Activated effector memory CD4-positive, alpha-beta T cell treated with Interleukin-2 at 50 U/mL for 16 hours (primary cell): ENCODE data around the gene CLBA1.
A peak's percentile ranks its signal among the peaks of the same experiment; 100 is the strongest.

Experiments used
- DNase-seq: peaks from one replicate; pipeline ENCODE4 v3.0.0-alpha.2; 2020

CLBA1 gene

DNA sequence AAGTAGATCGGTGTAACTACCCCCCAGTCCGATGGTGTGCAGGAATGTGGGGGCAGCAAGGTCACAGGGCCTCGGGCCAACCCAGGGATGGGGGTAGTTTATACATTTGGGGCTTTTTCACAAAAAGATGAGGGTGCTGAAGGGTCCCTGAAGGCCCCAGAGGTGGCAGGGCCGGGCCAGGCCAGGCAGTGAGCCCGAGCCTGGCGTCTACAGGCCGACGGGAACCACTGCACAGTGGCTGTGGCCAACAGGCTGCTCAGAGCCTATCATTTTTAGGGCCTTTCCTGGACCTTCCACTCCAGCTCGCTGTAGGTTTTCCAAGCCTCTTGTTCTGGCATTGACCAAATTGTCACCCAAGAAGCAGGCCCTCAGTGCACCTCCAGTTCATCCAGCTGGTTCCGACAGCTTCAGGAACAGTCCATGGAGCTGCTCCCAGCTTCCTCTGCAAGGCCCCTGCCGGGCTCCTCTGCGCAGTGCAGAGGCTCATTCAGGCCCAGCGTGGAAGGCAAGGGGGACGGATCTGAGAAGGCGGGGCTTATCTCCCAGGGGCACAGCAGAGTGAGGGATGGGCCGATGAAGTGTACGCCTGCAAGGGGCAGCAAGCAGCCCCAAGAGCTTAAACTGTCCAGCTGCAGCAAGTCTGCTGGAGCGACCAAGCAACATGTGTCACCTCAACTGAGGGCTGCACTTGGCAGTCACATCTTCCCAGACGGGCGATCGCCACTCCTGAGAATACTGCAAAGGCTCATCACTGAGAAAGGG is 21.4 kb downstream of the CLBA1 start:
- no peak for DNase-seq

DNA sequence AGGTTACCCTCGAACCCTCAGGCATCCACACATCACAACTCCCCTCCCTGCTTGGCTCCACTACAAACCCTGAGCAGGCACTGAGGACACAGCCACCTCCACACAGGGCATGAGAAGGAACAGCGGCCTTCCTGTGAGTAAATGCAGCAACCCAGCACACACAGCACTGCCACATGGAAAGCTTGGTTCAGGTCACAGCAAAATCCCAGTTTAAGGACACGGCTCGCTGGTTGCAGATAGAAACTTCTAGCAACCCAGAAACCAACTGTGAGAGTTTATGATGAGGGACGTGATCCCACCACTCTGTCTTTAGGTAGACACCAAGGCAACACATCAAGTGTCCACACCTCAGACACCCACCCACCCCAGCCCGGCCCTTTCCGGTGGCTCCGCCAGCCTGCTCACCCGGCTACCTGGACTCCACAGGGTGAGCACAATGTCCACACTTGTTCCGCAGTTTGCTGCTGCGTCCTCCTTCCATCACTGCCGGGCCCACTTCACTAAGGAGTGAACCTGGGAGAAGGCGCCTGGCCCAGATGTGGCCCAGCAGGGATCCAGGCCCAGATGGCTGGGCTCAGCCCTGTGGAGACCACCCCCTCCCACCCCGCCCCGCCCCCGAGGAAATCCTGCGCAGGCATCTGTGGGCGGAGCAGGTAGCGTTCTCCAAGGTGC is 22.1 kb downstream of the CLBA1 start:
- DNase-seq = no peak

DNA sequence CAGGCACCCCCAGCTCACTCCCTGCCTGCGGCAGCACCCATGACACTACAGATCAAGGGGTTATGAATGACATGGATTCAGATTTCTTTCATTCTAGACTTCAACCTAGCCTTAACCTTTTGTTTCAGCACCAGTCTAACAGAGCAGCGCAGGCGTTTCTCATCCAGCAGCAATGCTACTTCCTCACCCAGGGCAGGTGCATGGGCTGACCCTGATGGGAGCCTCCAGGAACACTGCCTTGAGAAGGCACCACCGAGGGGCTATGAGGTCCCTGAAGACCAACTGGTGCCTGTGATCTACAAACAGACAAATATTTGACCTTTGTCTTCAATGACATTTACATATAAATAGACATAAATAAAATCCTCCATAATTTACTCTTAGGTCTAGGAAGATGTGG is 24.5 kb downstream of the CLBA1 start:
- DNase-seq = no peak

DNA sequence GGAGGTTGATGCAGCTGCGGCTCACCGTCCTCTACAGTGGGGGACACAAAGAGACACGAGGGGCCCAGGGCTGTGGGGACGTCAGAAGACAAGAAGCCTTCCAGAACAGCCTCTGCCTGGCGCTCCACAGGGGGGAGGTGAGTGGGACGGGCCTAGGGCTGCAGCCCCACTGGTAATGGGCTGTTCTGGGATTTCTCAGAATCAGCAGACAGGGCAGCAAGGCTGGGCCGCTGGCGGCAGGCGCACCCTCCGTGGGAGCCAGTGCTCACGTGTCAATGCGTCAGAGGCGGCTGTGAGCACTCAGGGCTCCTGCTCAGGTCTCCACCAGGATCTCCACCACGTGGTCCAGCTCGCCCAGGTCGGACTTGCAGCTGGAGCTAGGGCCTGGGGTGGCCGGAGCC is 25.3 kb downstream of the CLBA1 start:
- DNase-seq = no peak

DNA sequence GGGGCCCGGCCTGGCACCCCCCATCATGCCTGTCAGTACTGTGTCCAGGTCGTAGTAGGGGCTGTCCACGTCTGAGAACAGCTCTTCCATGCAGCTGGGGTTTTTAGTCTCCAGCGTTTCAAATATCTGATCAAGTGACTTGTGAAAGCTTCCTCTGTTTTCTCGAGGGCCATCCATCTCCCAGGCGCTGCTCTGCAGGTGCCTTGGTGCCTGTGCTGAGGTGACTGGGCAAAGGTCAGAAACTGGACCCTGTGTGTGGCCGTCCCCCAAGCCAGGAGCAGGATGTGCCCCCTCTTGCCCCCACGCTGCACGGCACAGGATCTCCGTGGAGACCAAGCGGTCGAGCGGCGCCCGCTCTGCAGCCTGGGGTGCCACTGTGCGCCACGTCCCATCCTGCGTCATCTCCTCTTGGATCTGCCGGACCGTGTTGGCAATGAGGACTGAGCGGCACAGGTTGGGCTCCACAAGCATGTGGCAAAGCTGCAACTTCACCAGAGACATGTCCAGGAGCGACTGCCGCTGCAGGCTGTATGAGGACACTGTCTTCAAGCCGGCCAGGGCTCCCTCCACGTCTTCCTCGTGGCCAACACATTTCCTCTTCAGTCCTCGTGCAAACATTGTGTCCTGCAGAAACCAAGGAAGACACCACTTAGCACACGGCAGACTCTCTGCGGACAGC is 25.9 kb downstream of the CLBA1 start:
- no peak for DNase-seq

DNA sequence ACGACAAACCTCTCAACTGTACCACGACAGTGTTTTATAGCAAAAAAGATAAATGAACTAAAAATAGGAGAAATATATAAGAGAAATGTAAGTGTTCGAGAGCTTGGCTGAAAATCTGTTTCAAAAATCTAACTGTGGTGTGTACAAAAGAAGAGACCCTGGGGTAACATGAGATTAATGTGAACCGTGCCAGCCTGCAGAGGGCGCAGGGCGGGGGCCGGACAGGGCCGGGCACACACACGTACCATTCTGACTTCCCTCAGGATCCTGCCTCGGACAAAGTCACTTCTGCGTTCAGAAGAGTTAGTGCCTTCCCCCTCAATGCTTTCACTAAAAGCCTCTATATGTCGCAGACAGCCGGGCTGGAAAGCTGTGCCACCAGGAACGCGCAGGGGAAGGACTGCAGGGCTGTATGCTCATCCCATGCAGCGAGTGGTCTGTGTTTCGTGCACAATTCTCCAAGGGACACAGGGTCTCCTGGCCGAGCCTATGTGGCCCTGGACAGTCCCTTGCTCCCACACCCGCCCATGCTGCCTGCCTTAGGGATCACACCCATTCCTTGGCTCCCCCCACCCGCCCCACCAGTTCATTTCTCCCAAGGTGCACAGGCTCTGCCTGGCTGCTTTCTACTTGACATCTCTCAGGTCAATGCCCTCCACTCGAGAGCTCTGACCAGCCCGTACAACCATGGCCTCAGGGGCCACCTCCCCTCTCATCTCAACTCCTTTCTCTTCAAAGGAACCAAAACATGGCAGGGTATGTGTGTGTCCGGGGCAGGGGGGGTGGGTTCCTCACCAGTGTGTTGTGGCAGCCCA is 26.8 kb downstream of the CLBA1 start:
- no peak for DNase-seq

DNA sequence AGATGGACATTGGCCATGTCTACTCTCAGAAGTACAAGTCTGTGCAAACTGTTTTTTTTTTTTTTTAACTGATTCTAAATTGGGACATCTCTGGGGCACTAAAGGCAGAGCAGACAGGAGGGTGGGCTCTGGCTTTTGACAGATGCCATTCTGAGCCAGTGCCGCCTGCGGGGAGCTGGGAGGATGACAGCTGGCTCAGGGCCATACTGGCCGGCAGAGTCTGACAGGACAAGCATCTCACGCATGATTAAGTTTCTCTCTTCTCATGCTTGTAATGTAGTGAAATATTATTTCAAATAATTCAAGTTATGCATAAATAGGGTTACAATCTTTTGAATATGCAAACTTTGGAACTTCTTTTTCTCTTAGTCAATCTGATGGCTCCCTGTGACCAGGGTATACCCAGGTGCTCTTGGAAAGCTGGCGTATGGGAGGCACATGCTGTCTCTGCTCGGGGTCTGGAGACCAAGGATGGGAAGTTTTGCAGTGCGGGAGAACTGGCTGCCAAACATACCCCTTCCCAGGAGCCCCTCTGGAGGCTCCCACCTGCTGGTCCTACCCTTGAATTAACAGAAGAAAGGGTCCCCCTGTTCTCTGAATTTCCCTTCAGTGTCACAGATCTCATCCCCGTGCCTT is 27.7 kb downstream of the CLBA1 start:
- DNase-seq = no peak

DNA sequence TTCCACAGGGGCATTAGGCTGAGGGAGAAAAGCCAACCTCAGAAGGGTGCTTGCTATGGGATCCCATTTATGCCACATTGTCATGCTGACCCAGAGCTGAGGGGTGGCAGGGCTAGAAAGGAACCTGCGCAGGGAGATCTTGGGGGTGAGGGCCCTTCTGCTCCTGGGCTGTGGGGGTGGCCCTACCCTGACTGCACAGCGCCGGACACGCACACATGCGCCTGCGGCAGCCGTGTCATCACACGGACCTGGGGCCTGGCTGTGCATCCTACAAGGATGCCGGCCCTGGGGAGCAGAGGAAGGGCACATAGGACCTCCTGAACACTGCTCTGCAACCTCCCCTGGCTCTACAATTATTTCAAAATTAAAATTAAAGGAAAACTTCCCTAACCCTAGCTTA is 28.4 kb downstream of the CLBA1 start:
- no peak for DNase-seq

DNA sequence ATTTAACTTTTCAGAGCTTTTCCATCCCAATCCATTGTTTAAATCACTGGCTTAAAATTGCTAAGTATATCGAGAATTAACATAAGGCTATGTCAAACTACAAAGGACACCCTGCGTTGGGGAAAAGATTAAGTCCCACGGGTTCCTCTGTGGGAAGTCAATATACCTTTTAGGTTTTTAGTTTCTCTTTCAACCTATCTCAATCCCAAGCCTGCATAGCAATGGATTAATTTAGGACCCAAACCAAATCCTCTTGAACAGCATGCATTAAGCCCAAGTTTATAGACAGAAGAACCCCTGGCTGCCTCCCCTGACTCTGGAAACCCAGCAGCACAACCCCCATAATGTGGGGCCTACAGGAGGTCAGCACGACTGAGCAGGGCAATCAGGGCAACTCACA is 29.0 kb downstream of the CLBA1 start:
- DNase-seq = no peak

DNA sequence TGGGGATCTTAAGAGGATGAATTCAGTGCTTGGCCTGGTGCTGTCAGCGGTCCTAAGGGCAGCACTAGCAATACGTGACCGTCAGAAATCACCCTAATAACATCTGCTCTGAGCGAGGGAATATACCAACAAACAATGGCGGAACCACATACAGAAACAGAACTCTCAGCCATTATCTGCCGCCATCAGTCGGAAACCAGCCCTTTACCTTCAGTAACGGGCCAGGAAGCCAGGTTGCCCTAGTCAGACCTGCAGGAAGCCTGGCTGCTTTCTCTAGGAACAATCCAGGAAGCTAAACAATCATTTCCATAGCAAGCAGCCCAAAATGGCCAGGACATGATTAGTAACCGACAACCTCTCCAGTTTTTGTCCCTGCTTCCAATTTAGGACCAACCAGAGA is 29.7 kb downstream of the CLBA1 start:
- DNase-seq = no peak

DNA sequence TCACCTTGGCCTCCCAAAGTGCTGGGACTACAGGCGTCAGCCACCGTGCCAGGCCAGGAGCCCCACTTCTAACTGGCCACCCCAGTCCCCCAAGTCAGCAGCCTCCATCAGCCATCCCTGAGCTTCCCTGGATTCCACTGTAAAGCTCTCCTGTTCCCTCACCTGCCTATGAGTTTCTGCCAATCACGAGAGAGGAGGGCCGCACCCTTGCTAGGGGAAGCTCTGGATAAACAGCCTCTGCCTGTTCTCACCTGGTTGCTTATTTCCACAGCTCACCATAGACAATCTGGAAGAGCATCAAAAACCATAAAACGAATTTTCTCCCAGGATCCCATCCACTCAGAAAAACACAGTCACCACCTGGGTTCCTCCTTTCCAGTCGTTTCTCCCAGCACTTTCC is 30.3 kb downstream of the CLBA1 start:
- DNase-seq = no peak

DNA sequence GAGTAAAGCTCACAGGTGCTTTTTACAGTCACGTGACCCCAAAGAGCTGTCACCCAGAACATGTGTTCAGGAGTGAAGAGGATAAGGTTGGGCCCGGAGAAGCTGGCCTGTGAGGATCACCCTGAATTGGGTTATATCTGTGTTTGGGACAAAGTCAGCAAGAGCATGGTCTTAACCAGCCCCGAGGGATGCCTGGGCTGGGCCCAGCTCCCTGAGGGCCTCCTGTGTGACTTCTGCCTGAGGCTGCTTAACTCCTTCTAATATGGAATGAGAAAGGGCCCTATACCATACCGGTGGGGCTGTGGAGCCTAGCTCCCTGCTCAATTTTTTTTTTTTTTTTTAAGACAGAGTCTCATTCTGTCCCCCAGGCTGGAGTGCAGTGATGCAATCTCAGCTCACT is 32.8 kb downstream of the CLBA1 start:
- no peak for DNase-seq

DNA sequence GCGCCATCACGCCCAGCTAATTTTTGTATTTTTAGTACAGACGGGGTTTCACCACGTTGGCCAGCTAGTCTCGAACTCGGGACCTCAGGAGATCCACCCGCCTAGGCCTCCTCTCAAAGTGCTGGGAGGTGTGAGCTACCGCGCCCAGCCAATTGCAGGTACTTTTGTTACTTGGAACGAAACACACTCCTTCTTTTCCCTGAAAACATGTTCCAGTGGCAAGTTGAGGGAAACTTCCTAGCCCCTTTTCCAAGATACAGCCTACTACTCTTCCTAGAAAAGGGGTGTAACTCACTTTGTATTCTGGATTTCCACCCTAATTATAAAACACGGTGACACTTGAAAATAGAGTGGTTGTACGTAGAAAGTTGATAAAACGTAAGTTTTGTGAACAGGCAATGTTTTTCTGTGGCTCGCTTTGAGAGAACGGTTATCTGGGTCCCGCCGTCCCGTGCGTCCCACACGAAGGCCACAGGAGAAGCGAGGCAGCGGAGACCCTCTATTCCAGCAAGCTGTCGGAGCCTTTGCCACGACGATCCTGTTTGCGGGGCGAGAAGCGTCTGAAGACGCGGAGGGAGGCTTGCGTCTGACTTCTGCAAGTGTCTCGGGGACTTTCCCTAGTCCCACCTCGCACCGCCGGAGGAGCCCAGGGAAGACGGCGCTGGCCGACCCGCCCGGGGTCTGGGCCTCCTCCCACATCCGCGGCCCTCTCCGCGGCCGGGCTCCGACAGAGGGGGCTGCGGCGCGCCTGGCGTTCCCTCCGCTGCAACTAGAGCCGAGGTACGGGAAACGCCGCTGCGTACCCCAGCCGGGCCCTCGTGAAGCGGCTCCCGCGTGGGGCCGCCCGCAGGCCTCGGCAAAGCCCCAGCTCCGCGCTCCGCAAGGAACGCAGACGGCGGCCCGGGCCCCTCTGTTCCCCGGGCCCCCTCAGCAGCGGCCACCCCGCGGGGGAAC is 34.5 kb downstream of the CLBA1 start:
- peak; percentile 52 for DNase-seq

DNA sequence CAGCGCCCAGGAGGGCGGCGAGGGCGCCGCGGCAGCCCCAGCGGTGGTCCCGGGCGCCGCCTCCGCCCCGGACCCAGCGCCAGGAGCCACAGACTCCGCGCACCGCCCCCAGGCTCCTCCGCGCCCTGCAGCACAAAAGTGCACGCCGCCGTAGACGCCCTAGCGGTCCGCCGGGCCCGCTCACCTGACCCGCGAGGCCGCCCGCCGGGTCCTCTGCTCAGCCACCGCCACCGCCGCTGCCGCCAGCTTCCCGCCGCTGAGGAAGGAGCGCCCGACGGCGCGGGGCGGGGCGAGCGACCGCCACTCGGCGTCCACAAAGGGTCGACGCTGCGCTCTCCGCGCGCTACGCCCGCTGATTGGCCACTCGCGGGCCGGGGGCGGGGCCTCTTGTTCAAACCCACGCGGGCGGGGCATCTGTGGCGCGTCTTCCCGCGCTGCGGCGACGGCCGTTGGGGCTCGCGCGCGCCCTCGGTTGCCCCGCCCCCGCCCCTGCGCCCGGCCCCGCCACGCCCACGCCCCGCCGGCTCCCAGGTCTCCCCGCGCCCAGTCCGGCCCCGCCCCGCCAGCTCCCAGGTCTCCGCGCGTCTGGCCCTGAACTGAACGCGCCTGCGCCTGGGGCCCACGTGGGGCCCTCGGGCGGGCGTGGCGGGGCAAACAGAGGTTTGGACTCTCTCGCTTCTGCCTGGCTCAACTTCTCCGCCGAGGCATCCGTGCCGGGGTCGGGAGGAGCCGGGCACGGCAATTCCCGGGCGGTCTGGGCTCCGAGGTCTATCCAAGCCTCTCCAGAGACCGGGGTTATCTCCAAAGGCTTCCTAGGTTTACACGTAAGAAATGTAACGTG is 35.4 kb downstream of the CLBA1 start, which contains the start of gene CDCA4:
Gene CDCA4, minus strand, starts transcription at position 269 of the 841 bp plus-strand sequence. CDS start 9,154 bp downstream, outside the sequence.
- peak; percentile 99 for DNase-seq

DNA sequence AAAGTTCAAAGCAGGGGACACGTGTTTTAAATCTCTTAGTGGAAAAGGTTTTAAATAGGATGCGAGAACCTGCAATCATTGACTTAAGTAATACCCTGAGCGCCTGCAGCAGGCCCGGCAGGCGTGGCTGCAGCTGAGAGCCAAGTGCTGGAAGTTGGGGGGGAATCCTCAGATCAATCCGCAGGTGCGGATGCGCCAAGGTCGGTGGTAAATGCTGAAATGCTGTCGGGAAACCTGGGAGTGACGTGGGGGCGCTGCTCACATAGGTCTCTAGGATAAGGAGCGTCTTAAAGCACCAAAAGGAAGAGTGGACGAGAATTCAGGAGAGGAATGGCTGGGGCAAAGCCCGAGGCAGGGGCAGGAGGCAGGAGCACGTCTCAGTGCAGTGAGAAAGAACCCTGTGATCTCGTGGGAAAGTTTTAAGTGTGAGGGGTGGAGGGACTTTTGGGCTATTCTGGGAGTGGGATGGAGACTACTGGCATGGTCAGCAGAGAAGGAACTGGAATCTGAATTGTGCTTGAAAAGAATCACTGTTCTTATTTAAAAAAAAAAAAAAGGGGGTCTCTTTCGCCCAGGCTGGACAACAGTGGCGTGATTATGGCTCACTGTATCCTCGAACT is 36.2 kb downstream of the CLBA1 start:
- DNase-seq = no peak

DNA sequence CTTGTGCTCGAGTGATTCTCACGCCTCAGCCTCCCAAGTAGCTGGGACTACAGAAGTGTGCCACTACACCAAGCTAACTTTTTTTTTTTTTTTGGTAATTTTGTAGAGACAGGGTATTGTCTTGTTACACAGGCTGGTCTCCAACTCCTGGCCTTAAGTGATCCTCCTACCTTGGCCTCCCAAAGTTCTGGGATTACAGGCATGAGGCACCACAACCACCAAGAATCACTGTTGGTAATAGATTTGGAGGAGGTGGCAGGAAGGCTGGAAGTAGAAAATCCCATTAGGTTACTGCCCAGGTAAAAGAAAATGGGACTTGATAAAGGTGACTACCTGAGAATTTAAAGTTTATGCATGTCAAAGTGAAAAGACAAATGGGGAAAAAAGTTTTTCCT is 36.7 kb downstream of the CLBA1 start:
- no peak for DNase-seq

DNA sequence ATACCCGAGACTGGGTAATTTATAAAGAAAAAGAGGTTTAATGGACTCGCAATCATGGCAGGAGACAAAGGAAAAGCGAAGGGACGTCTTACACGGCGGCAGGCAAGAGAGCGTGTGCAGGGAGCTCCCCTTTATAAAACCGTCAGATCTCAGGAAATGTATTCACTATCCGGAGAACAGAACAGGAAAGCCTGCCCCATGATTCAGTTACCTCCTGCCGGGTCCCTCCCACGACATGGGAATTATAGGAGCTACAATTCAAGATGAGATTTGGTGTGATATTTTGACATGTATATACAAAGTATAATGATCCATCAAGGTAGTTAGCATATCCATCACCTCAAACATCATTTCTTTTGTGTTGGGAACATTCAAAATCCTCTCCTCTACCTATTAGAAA is 37.6 kb downstream of the CLBA1 start:
- DNase-seq = no peak

DNA sequence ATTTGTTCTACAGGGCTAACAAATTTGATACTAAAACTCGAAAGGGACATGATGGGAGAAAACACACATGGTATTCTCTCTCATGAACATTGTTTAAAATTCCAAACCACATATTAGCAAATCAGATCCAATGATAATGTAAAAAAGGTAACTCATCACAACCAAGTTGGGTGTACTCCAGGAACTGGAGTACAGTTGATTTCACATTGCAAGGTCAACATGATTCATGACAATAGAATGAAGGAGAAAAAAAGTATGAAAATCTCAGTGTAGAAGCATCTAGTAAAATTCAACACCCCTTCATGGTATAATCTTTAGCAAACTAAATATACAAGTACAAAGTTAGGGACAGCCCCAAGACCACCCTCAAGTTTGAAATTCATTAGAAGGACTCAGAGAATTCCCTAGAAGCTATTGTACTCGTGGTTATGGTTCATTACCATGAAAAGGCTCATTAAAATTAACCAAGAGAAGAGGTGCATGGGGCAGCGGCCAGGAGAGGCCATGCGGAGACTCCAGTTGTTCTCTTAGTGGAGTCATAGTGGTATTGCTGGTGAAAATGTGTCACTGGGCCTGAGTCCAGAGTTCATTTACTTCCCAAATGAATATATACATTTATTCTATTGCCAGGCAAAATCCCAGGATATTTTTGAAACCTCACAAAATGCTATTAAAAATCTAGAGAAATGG is 38.3 kb downstream of the CLBA1 start:
- no peak for DNase-seq

DNA sequence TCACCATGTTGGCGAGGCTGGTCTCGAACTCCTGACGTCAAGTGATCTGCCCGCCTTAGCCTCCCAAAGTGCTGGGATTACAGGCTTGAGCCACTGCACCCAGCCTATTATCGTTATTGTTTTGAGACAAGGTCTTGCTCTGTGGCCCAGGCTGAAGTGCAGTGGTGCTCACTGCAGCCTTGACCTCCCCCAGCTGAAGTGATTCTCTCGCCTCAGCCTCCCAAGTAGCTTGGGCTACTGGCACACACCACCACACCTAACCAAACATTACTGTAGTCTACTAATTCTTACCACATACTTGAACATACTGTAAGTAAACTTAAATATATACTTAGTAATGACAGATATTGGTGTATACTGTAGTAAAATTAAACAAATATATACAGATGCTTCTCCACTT is 39.8 kb downstream of the CLBA1 start:
- no peak for DNase-seq
